Ascending aorta (tissue), 2 donors: ENCODE data around the gene CAMTA1. TPM values are rescaled to one million over a fixed set of nuclear protein-coding genes. Genes with fewer than 3 reads are reported as not detected.

Source experiments
- DNase-seq, 2 donors: peaks; one replicate each; pipeline ENCODE4 v3.0.0-alpha.2; 2019; ENCODE audit warnings: low spot score in 2 of 2
- H3K27ac ChIP-seq, 2 donors: fragments of 200-600 bp; sonication (generic); one replicate each; pipeline ENCODE4 v1.5.1; 2016 to 2017; ENCODE audit warnings: mild to moderate bottlenecking in 1 of 2
- H3K27me3 ChIP-seq: fragments of 200-600 bp; sonication (generic); one replicate; pipeline ENCODE4 v1.5.1; 2017
- H3K36me3 ChIP-seq, 2 donors: fragments of 200-600 bp; sonication (generic); one replicate each; pipeline ENCODE4 v1.5.1; 2016
- H3K4me1 ChIP-seq, 2 donors: fragments of 200-600 bp; sonication (generic); one replicate each; pipeline ENCODE4 v1.5.1; 2016 to 2017; ENCODE audit warnings: mild to moderate bottlenecking in 1 of 2
- H3K4me3 ChIP-seq, 2 donors: fragments of 200-600 bp; sonication (generic); one replicate each; pipeline ENCODE4 v1.5.1; 2016 to 2017; ENCODE audit warnings: mild to moderate bottlenecking in 1 of 2
- H3K9me3 ChIP-seq, 2 donors: fragments of 200-600 bp; sonication (generic); one replicate each; pipeline ENCODE4 v1.5.1; 2016
- CTCF ChIP-seq, 3 experiments: fragments of 200-600 bp in 2 of 3; fragments of 450-650 bp in 1 of 3; sonication (generic) in 2 of 3; IDR thresholded peaks; one replicate each; pipeline ENCODE4 v1.5.1; 2016 to 2019; ENCODE audit warnings: antibody characterized with exemption in 3 of 3, mild to moderate bottlenecking in 1 of 3, moderate library complexity in 1 of 3
- intact Hi-C: fragments of 100-400 bp; cut with DNase I; formaldehyde crosslinking; loops from one replicate; pipeline ENCODE4 v1.15.1; 2023
- total RNA-seq: library from RNA; depleted of rRNA; stranded (reverse); fragments of >200 nt; gene quantifications from one replicate; pipeline ENCODE4 v1.1.0, GENCODE V29; 2016

CAMTA1 gene
- total RNA-seq, 1 donor from 2014 or later: 53.3 TPM

GRCh38 chr1:7331926-7332535 lies 546.8 kb downstream of the CAMTA1 start:
- intact Hi-C loops: no loop called here
- Histone ChIP-seq H3K27ac (no peak overlapping the region), H3K27me3 (no peaks in the 10 kb centered on the region), H3K9me3 (no peaks in the 10 kb centered on the region), H3K4me3 (no peak overlapping the region), H3K4me1 (no peaks in the 10 kb centered on the region), H3K36me3 (no peaks in the 10 kb centered on the region)
- no peak for DNase-seq
- TF ChIP-seq CTCF (IDR thresholded peaks at IDR 0.05): no peak

- no peaks in the 10 kb centered on the region for H3K36me3 ChIP-seq
- H3K9me3 ChIP-seq: no peaks in the 10 kb centered on the region
- H3K27ac ChIP-seq: no peak overlapping the region
- no peak for TF ChIP-seq CTCF (IDR thresholded peaks at IDR 0.05)
- no peak for DNase-seq
- no peak overlapping the region for H3K4me3 ChIP-seq
- H3K27me3 ChIP-seq: no peaks in the 10 kb centered on the region
- no peaks in the 10 kb centered on the region for H3K4me1 ChIP-seq
- intact Hi-C loops: no loop called here
These were observed 547.8 kb downstream of the CAMTA1 start for GRCh38 chr1:7333094-7333493.

- intact Hi-C loops: no loop called here
These were observed 548.4 kb downstream of the CAMTA1 start for GRCh38 chr1:7333620-7334019.

GRCh38 chr1:7334475-7335035 lies 549.3 kb downstream of the CAMTA1 start:
- Histone ChIP-seq H3K4me1 (no peaks in the 10 kb centered on the region), H3K9me3 (no peaks in the 10 kb centered on the region), H3K27ac (no peak overlapping the region), H3K36me3 (no peaks in the 10 kb centered on the region), H3K27me3 (no peaks in the 10 kb centered on the region), H3K4me3 (no peak overlapping the region)
- DNase-seq: no peak
- intact Hi-C loops: no loop called here
- TF ChIP-seq CTCF (IDR thresholded peaks at IDR 0.05): no peak

More at GRCh38 chr1:7333620-7334019, 548.4 kb downstream of the CAMTA1 start:
- Histone ChIP-seq H3K27me3 (no peaks in the 10 kb centered on the region), H3K4me3 (no peak overlapping the region), H3K9me3 (no peaks in the 10 kb centered on the region), H3K4me1 (no peaks in the 10 kb centered on the region), H3K27ac (no peak overlapping the region), H3K36me3 (no peaks in the 10 kb centered on the region)
- no peak for TF ChIP-seq CTCF (IDR thresholded peaks at IDR 0.05)
- DNase-seq: no peak

GRCh38 chr1:7335224-7335879 lies 550.1 kb downstream of the CAMTA1 start:
- no peak for TF ChIP-seq CTCF (IDR thresholded peaks at IDR 0.05)
- H3K27ac ChIP-seq: no peak overlapping the region
- no peaks in the 10 kb centered on the region for H3K9me3 ChIP-seq
- H3K27me3 ChIP-seq: no peaks in the 10 kb centered on the region
- no peak for DNase-seq
- H3K36me3 ChIP-seq: no peaks in the 10 kb centered on the region
- H3K4me1 ChIP-seq: no peaks in the 10 kb centered on the region
- no peak overlapping the region for H3K4me3 ChIP-seq
- intact Hi-C loops: no loop called here
